PC-3 (cell line): Measurements from ENCODE around the gene EIF4G1. TPM values are rescaled to one million over a fixed set of nuclear protein-coding genes. Genes with fewer than 3 reads are reported as not detected.

Experiments
- ATAC-seq: fragments of 200-7000 bp; cut with Tn5 transposase; 2 replicates; pipeline ENCODE4 v1.9.1; 2020; ENCODE audit warnings: mild to moderate bottlenecking, moderate library complexity
- BruUV-seq: library from RNA; stranded (reverse); fragments of 400-500 nt; replicated peaks from 2 replicates; lab custom pipeline; 2021; lab: Mats Ljungman, UMichigan
- CTCF ChIA-PET: fragments of 300-600 bp; sonication (Branson Sonifier 250); formaldehyde crosslinking; loops from one replicate; lab custom pipeline; 2022; ENCODE audit warnings: antibody characterized with exemption; lab: Charles Lee
- POLR2A ChIA-PET: fragments of 300-600 bp; sonication (Branson Sonifier 250); formaldehyde crosslinking; loops from one replicate; lab custom pipeline; 2022; ENCODE audit warnings: antibody characterized with exemption; ENCODE audit not compliant: unreplicated experiment; lab: Charles Lee
- DNase-seq: peaks from one replicate; pipeline ENCODE4 v3.0.0-alpha.2; 2015
- H2AFZ ChIP-seq: fragments of 300-600 bp; sonication (generic); 2 replicates; pipeline ENCODE4 v1.6.0; 2016; ENCODE audit warnings: antibody characterized with exemption, low read length
- H3F3A ChIP-seq: fragments of 300-600 bp; sonication (generic); one replicate; pipeline ENCODE4 v1.6.0; 2017; ENCODE audit warnings: antibody characterized with exemption, low read length, control low read depth, mild to moderate bottlenecking; ENCODE audit not compliant: unreplicated experiment
- H3K27ac ChIP-seq: fragments of 300-600 bp; sonication (generic); 2 replicates; pipeline ENCODE4 v1.5.1; 2016; ENCODE audit warnings: mild to moderate bottlenecking, low read length
- H3K27me3 ChIP-seq: fragments of 300-600 bp; sonication (generic); 2 replicates; pipeline ENCODE4 v1.6.1; 2016; ENCODE audit warnings: low read length, mixed read lengths
- H3K36me3 ChIP-seq: fragments of 300-600 bp; sonication (generic); 2 replicates; pipeline ENCODE4 v1.6.1; 2016; ENCODE audit warnings: low read depth, mixed run types, low read length, mixed read lengths
- H3K4me1 ChIP-seq: fragments of 300-600 bp; sonication (generic); 2 replicates; pipeline ENCODE4 v1.5.1; 2016; ENCODE audit warnings: low read length; ENCODE audit not compliant: insufficient read depth
- H3K4me2 ChIP-seq: fragments of 300-600 bp; sonication (generic); 2 replicates; pipeline ENCODE4 v1.6.0; 2016; ENCODE audit warnings: low read length
- H3K4me3 ChIP-seq: fragments of 300-600 bp; sonication (generic); 2 replicates; pipeline ENCODE4 v1.5.1; 2016; ENCODE audit warnings: mild to moderate bottlenecking, low read length, mixed read lengths
- H3K79me2 ChIP-seq: fragments of 300-600 bp; sonication (generic); 2 replicates; pipeline ENCODE4 v1.6.1; 2017; ENCODE audit warnings: low read length, mixed read lengths
- H3K9ac ChIP-seq: fragments of 300-600 bp; sonication (generic); 2 replicates; pipeline ENCODE4 v1.6.0; 2016; ENCODE audit warnings: mild to moderate bottlenecking, low read length
- H3K9me2 ChIP-seq: fragments of 300-600 bp; sonication (generic); replicated peaks from 2 replicates; pipeline ENCODE4 v1.6.1; 2016; ENCODE audit warnings: mixed run types, low read length, mixed read lengths
- H3K9me3 ChIP-seq: fragments of 300-600 bp; sonication (generic); 2 replicates; pipeline ENCODE4 v1.6.1; 2016; ENCODE audit warnings: low read length, mixed read lengths
- H4K20me1 ChIP-seq: fragments of 300-600 bp; sonication (generic); 2 replicates; pipeline ENCODE4 v1.6.1; 2016; ENCODE audit warnings: low read length, mixed read lengths
- EZH2 ChIP-seq: fragments of 300-600 bp; sonication (generic); IDR thresholded peaks from one replicate; pipeline ENCODE4 v1.6.1; 2017; ENCODE audit warnings: antibody characterized with exemption, mild to moderate bottlenecking, low read length; ENCODE audit not compliant: unreplicated experiment
- EZH2phosphoT487 ChIP-seq: fragments of 300-600 bp; sonication (generic); IDR thresholded peaks from 2 replicates; pipeline ENCODE4 v1.6.1; 2018; ENCODE audit warnings: mild to moderate bottlenecking, antibody characterized with exemption, low read length, borderline replicate concordance
- intact Hi-C: fragments of 100-400 bp; cut with micrococcal nuclease; formaldehyde crosslinking; loops from 2 replicates; pipeline ENCODE4 v1.9.0; 2023
- total RNA-seq: library from RNA; depleted of rRNA; stranded (reverse); fragments of >200 nt; gene quantifications from 2 replicates; pipeline ENCODE4 v1.2.3, GENCODE V29; 2014
- TF ChIP-seq, protein P1 (sequence below): fragments of 300-600 bp; sonication (generic); conservative IDR thresholded peaks from 2 replicates; pipeline ENCODE4 v1.5.1; 2017; ENCODE audit warnings: antibody characterized with exemption, low read depth, mild to moderate bottlenecking, low read length

The EIF4G1 gene
- total RNA-seq, 1 experiment from 2014 or later: 463 TPM

DNA sequence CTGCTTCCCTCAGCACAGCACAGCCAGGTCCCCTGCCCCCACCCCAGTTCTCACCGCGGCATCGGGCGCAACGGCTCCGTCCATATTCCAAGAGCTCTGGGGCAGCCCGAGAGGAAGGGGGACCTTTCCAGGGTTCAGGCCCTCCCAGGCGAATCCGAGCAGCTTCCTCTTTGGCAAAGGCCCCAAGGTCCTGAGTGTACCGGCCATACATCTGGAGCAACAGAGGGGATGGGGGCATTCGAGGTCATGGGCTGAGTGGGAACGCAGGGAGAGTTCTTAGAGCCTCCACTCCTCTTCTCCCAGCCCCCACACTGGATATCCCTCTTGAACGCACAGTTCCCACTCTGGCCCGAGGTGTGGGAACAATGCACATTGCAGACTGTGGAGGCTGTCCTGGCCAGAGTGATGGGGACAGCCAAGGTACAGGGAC lies 44.5 kb downstream of the EIF4G1 start:
- Histone ChIP-seq H3K4me2 (no peak overlapping the region), H3K4me1 (peaks cover 10% of the 10 kb centered on the region), H3K9me3 (no peaks in the 10 kb centered on the region), H3K9ac (no peak overlapping the region), H3K9me2 (no peaks in the 10 kb centered on the region), H3K36me3 (no peaks in the 10 kb centered on the region; the same call in 1 of the 2 replicates), H3K79me2 (peaks cover 21% of the 10 kb centered on the region), H2AFZ (no peak overlapping the region), H4K20me1 (no peaks in the 10 kb centered on the region), H3F3A (no peaks in the 10 kb centered on the region), H3K4me3 (no peak overlapping the region), H3K27ac (no peak overlapping the region), H3K27me3 (no peaks in the 10 kb centered on the region)
- BruUV-seq: no TSS peak
- DNase-seq (no peak), ATAC-seq (no peak)
- TF ChIP-seq, protein P1, sequence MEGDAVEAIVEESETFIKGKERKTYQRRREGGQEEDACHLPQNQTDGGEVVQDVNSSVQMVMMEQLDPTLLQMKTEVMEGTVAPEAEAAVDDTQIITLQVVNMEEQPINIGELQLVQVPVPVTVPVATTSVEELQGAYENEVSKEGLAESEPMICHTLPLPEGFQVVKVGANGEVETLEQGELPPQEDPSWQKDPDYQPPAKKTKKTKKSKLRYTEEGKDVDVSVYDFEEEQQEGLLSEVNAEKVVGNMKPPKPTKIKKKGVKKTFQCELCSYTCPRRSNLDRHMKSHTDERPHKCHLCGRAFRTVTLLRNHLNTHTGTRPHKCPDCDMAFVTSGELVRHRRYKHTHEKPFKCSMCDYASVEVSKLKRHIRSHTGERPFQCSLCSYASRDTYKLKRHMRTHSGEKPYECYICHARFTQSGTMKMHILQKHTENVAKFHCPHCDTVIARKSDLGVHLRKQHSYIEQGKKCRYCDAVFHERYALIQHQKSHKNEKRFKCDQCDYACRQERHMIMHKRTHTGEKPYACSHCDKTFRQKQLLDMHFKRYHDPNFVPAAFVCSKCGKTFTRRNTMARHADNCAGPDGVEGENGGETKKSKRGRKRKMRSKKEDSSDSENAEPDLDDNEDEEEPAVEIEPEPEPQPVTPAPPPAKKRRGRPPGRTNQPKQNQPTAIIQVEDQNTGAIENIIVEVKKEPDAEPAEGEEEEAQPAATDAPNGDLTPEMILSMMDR: no peak
- no peak for TF ChIP-seq EZH2phosphoT487
- TF ChIP-seq EZH2: no peak
- ChIA-PET CTCF (no interaction called here), POLR2A (no interaction called here)
- intact Hi-C loops: no loop called here

- ChIA-PET CTCF (no interaction called here), POLR2A (no interaction called here)
- Histone ChIP-seq H4K20me1 (peaks cover 3% of the 10 kb centered on the region), H3K36me3 (no peaks in the 10 kb centered on the region; the same call in 1 of the 2 replicates), H3K9ac (no peak overlapping the region), H3K4me2 (no peak overlapping the region), H3K4me1 (peaks cover 14% of the 10 kb centered on the region), H3K9me2 (no peaks in the 10 kb centered on the region), H3K4me3 (no peak overlapping the region), H3K9me3 (no peaks in the 10 kb centered on the region), H2AFZ (no peak overlapping the region), H3K27ac (no peak overlapping the region), H3K27me3 (no peaks in the 10 kb centered on the region), H3K79me2 (peaks cover 27% of the 10 kb centered on the region), H3F3A (no peaks in the 10 kb centered on the region)
- no peak for DNase-seq
- no TSS peak for BruUV-seq
- ATAC-seq: no peak
- TF ChIP-seq EZH2phosphoT487 (no peak), EZH2 (no peak)
- TF ChIP-seq, protein P1: no peak
- intact Hi-C loops: no loop called here
Observed at GRCh38 chr3:184359610-184360009, 45.2 kb downstream of the EIF4G1 start.

DNA sequence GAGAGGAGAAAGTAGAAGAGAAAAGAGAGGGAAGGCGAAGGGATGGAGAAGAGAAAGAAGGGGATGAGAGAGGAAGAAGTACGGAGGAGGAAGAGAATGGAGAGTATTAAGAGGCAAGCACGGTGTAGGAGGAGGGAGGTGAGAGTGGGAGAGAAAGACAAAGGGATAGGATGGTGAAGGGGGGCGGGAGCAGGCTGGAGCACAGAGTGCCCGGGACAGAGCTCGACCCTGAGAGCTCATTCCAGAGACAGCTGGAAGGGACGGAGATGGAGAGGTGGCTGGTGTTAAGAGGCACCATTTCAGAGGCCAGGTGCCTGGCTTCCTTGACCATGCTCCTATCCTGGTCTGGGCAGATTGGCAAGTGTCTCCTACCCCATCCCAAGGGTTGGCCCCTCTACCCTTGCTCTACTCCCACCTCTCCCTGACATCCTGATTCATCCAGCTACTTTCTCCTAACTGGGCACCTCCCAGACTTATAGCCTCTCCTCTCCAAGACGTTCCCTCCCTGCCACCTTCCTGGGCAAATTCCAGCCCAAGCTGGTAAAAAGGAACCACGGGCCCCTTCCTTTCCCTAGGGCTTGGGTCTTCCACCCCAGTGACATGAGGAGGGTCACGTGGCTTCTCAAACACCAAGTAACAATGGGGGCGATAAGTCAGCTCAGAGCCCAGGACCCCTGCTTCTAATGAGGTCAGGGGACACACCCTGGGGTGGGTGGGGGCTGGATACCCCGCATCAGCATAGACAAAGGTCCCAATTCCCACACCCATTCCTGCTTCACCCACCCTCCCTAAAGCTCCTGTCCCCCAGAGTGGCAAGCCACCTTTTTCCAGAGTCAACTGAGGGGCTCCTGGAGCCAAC lies 45.9 kb downstream of the EIF4G1 start:
- DNase-seq (no peak), ATAC-seq (no peak)
- H3K4me1 ChIP-seq: peaks cover 21% of the 10 kb centered on the region
- no peaks in the 10 kb centered on the region for H3K9me2 ChIP-seq
- H3F3A ChIP-seq: no peaks in the 10 kb centered on the region
- H2AFZ ChIP-seq: no peak overlapping the region; the same call in 1 of the 2 replicates
- peaks cover 10% of the 10 kb centered on the region for H4K20me1 ChIP-seq
- TF ChIP-seq EZH2 (no peak), EZH2phosphoT487 (no peak)
- TF ChIP-seq, protein P1: no peak
- peaks cover 34% of the 10 kb centered on the region for H3K79me2 ChIP-seq
- peak overlapping the region; percentile 84 for H3K4me3 ChIP-seq
- no peaks in the 10 kb centered on the region for H3K9me3 ChIP-seq
- peak overlapping the region; percentile 85 for H3K4me2 ChIP-seq
- CTCF ChIA-PET: no interaction called here
- H3K9ac ChIP-seq: peak overlapping the region; percentile 92
- peaks cover 6% of the 10 kb centered on the region for H3K36me3 ChIP-seq
- BruUV-seq: no TSS peak
- H3K27ac ChIP-seq: no peak overlapping the region
- POLR2A ChIA-PET: no interaction called here
- intact Hi-C loops: no loop called here
- no peaks in the 10 kb centered on the region for H3K27me3 ChIP-seq
